ENCODE results near the gene GNG12.
A peak's percentile ranks its signal among the peaks of the same experiment; 100 is the strongest.

The GNG12 gene

GRCh38 chr1:67834246-67834877 is 1.1 kb upstream of the GNG12 start:
- no peak for TF ChIP-seq CTCF (IDR thresholded peaks at IDR 0.05; ENCODE audit: low read depth, low read length)
- no peak overlapping the region for H3K4me3 ChIP-seq (ENCODE audit: low read depth, low read length)

- TF ChIP-seq CTCF (IDR thresholded peaks at IDR 0.05; ENCODE audit: low read depth, low read length): no peak
- H3K4me3 ChIP-seq (ENCODE audit: low read depth, low read length): peak overlapping the region; percentile 77
Observed at GRCh38 chr1:67833602-67833940, 304 bp upstream of the GNG12 start.

GRCh38 chr1:67831850-67832513 is 1.3 kb downstream of the GNG12 start:
- TF ChIP-seq CTCF (IDR thresholded peaks at IDR 0.05; ENCODE audit: low read depth, low read length): no peak
- peak overlapping the region; percentile 77 for H3K4me3 ChIP-seq (ENCODE audit: low read depth, low read length)

- peak overlapping the region; percentile 77 for H3K4me3 ChIP-seq (ENCODE audit: low read depth, low read length)
- TF ChIP-seq CTCF (IDR thresholded peaks at IDR 0.05; ENCODE audit: low read depth, low read length): no peak
Observed at GRCh38 chr1:67830928-67831830, 2.1 kb downstream of the GNG12 start.

GRCh38 chr1:67830226-67830625 is 3.0 kb downstream of the GNG12 start:
- no peak for TF ChIP-seq CTCF (IDR thresholded peaks at IDR 0.05; ENCODE audit: low read depth, low read length)
- peak overlapping the region; percentile 77; the same call in 1 of the 2 replicates for H3K4me3 ChIP-seq (ENCODE audit: low read depth, low read length)

GRCh38 chr1:67827688-67828087 is 5.6 kb downstream of the GNG12 start:
- no peak for TF ChIP-seq CTCF (IDR thresholded peaks at IDR 0.05; ENCODE audit: low read depth, low read length)
- H3K4me3 ChIP-seq (ENCODE audit: low read depth, low read length): no peak overlapping the region

GRCh38 chr1:67825591-67825990 is 7.7 kb downstream of the GNG12 start:
- TF ChIP-seq CTCF (IDR thresholded peaks at IDR 0.05; ENCODE audit: low read depth, low read length): no peak
- H3K4me3 ChIP-seq (ENCODE audit: low read depth, low read length): no peak overlapping the region
